HFFc6 (cell line): ENCODE measurements around the gene DCD. TPM values are rescaled to one million over a fixed set of nuclear protein-coding genes. Genes with fewer than 3 reads are reported as not detected.

Experiments
- DNase-seq: peaks from one replicate; pipeline ENCODE4 v3.0.0-alpha.2; 2018
- H3K27ac Mint-ChIP-seq: 2 replicates; pipeline ENCODE4 v1.8.0; 2020; ENCODE audit warnings: mild to moderate bottlenecking, mixed read lengths
- H3K27me3 Mint-ChIP-seq: 2 replicates; pipeline ENCODE4 v1.8.0; 2021; ENCODE audit warnings: mild to moderate bottlenecking, moderate library complexity, mixed read lengths; ENCODE audit not compliant: insufficient read depth
- H3K36me3 Mint-ChIP-seq: 2 replicates; pipeline ENCODE4 v1.8.0; 2021; ENCODE audit warnings: low read depth, mixed read lengths
- H3K4me1 Mint-ChIP-seq: 2 replicates; pipeline ENCODE4 v1.8.0; 2020; ENCODE audit warnings: low read depth, mixed read lengths
- H3K4me3 Mint-ChIP-seq: 2 replicates; pipeline ENCODE4 v1.8.0; 2020; ENCODE audit warnings: mild to moderate bottlenecking, moderate library complexity, mixed read lengths
- H3K9me3 Mint-ChIP-seq: 2 replicates; pipeline ENCODE4 v1.8.0; 2020; ENCODE audit warnings: mild to moderate bottlenecking, mixed read lengths
- CTCF ChIP-seq: fragments of 200-600 bp; sonication (generic); IDR thresholded peaks from 2 replicates; pipeline ENCODE4 v1.5.0; 2021; ENCODE audit warnings: antibody characterized with exemption, mild to moderate bottlenecking
- total RNA-seq, 6 experiments: library from RNA; stranded (reverse); fragmentation: NEBNext Ultra II Directional; extraction: Animal tissue kit (Norgen Biotek cat#: 25700); gene quantifications; 2 replicates in 1 of 6; 3 replicates in 5 of 6; pipeline ENCODE4 v1.2.3, GENCODE V29; 2021

The DCD gene
- total RNA-seq, 6 experiments from 2014 or later = not detected

DNA sequence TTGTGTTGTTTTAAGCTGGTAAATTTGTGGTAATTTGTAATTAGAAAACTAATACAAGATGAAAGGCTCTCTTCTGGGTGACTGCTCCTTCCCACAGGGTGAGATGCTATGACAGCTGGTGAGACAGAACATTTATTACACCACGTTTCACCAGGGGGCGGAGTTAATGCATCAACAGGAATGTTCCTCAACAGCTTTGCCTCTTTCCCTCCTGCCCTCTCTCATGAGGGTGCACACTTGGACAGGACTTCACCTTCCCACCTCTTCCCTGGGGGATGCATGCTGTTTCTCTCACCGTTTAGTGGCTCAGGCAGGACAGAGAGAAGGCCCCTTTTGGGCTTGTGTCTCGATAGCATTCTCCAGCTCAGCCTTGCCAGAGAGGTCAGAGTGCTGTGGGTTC is 46.3 kb downstream of the DCD start:
- DNase-seq = no peak
- H3K9me3 Mint-ChIP-seq = no peaks in the 10 kb centered on the region
- H3K4me1 Mint-ChIP-seq = 0 out of 2 replicates have a peak, but pooled peaks cover 6% of the 10 kb centered on the region
- H3K27me3 Mint-ChIP-seq = peaks cover 32% of the 10 kb centered on the region
- peak; percentile 21; the same call in 1 of the 2 replicates for TF ChIP-seq CTCF
- H3K36me3 Mint-ChIP-seq = no peaks in the 10 kb centered on the region
- H3K27ac Mint-ChIP-seq = no peak overlapping the region
- H3K4me3 Mint-ChIP-seq = no peak overlapping the region

DNA sequence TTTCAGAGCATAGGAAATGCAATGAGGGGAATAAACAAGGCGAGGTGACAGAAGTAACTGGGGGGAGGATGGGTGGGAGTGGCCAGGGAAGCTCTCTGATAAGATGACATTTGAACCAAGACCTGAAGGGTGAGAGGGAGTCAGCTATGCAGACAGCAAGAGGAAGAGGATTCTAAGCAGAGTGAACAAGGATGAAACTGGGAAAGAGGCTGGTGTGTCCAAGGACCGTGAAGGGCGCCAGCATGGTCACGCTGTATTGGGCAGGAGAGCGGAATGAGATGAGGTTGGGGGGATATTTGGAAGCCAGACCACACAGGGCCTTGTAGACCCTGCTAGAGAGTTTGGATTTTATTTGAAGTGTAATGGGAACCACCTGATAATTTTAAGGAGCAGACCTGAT is 49.2 kb downstream of the DCD start:
- Mint-ChIP-seq H3K9me3 (no peaks in the 10 kb centered on the region), H3K27ac (no peak overlapping the region), H3K36me3 (no peaks in the 10 kb centered on the region), H3K27me3 (peaks cover 31% of the 10 kb centered on the region), H3K4me3 (no peak overlapping the region), H3K4me1 (0 out of 2 replicates have a peak, but pooled peaks cover 6% of the 10 kb centered on the region)
- TF ChIP-seq CTCF = no peak
- DNase-seq = no peak

GRCh38 chr12:54596526-54596946 is 51.6 kb downstream of the DCD start:
- H3K36me3 Mint-ChIP-seq = no peaks in the 10 kb centered on the region
- H3K4me3 Mint-ChIP-seq = no peak overlapping the region
- peak; percentile 56 for DNase-seq
- H3K27ac Mint-ChIP-seq = no peak overlapping the region
- H3K9me3 Mint-ChIP-seq = no peaks in the 10 kb centered on the region
- peak; percentile 93 for TF ChIP-seq CTCF
- peaks cover 39% of the 10 kb centered on the region for H3K27me3 Mint-ChIP-seq
- H3K4me1 Mint-ChIP-seq = no peaks in the 10 kb centered on the region

GRCh38 chr12:54595471-54595870 is 52.7 kb downstream of the DCD start:
- Mint-ChIP-seq H3K4me3 (no peak overlapping the region), H3K27me3 (peaks cover 38% of the 10 kb centered on the region), H3K4me1 (no peaks in the 10 kb centered on the region), H3K9me3 (no peaks in the 10 kb centered on the region), H3K36me3 (no peaks in the 10 kb centered on the region), H3K27ac (no peak overlapping the region)
- no peak for TF ChIP-seq CTCF
- no peak for DNase-seq

Other genes starting within 250 kb of the DCD start
- gene ITGA5, start 229.1 kb downstream of the DCD start, total RNA-seq = 100 to 1,000 TPM; 261 to 355 (median 329) TPM
- gene GTSF1, start 174.8 kb downstream of the DCD start, total RNA-seq = not detected
- gene NCKAP1L, start 150.6 kb downstream of the DCD start, total RNA-seq = under 1 TPM in 4 of 6 experiments, not detected in 2; 0.03 to 0.14 (median 0.08) TPM
- gene PDE1B, start 98.8 kb downstream of the DCD start, total RNA-seq = not detected
- gene PPP1R1A, start 59.7 kb downstream of the DCD start, total RNA-seq = not detected
- gene LACRT, start 13.5 kb downstream of the DCD start, total RNA-seq = not detected
- gene MUCL1, start 206.2 kb upstream of the DCD start, total RNA-seq = not detected